ENCODE data around the gene CSTF1. TPM values are rescaled to one million over a fixed set of nuclear protein-coding genes. Genes with fewer than 3 reads are reported as not detected.

CSTF1 gene
- total RNA-seq, 1 donor from 2014 or later: 16.9 TPM

- peaks cover 33% of the 10 kb centered on the region for H3K36me3 ChIP-seq
- no peaks in the 10 kb centered on the region for H3K27me3 ChIP-seq (ENCODE audit: low read depth)
- no peak overlapping the region for H3K27ac ChIP-seq (replicated peaks)
- intact Hi-C loops (cut with micrococcal nuclease): no loop called here
- no peak for DNase-seq
- H3K4me1 ChIP-seq: peaks cover 5% of the 10 kb centered on the region
- H3K4me3 ChIP-seq: no peak overlapping the region
- TF ChIP-seq CTCF (IDR thresholded peaks at IDR 0.05; ENCODE audit: borderline replicate concordance): no peak
- H3K9me3 ChIP-seq (replicated peaks): no peaks in the 10 kb centered on the region
These were observed 20.5 kb upstream of the CSTF1 start for GRCh38 chr20:56371977-56372376.

- Histone ChIP-seq H3K4me1 (peaks cover 5% of the 10 kb centered on the region), H3K9me3 (replicated peaks) (no peaks in the 10 kb centered on the region), H3K36me3 (peaks cover 25% of the 10 kb centered on the region), H3K27ac (replicated peaks) (no peak overlapping the region), H3K27me3 (ENCODE audit: low read depth) (no peaks in the 10 kb centered on the region), H3K4me3 (no peak overlapping the region)
- DNase-seq: no peak
- intact Hi-C loops (cut with micrococcal nuclease): no loop called here
- TF ChIP-seq CTCF (IDR thresholded peaks at IDR 0.05; ENCODE audit: borderline replicate concordance): no peak
These were observed 19.6 kb upstream of the CSTF1 start for GRCh38 chr20:56372850-56373249.

- Histone ChIP-seq H3K4me3 (no peak overlapping the region), H3K9me3 (replicated peaks) (no peaks in the 10 kb centered on the region), H3K27me3 (ENCODE audit: low read depth) (no peaks in the 10 kb centered on the region), H3K36me3 (peaks cover 14% of the 10 kb centered on the region), H3K27ac (replicated peaks) (no peak overlapping the region), H3K4me1 (no peaks in the 10 kb centered on the region)
- intact Hi-C loops (cut with micrococcal nuclease): no loop called here
- no peak for DNase-seq
- TF ChIP-seq CTCF (IDR thresholded peaks at IDR 0.05; ENCODE audit: borderline replicate concordance): no peak
These were observed 18.5 kb upstream of the CSTF1 start for GRCh38 chr20:56373942-56374341.

- no peak overlapping the region for H3K4me3 ChIP-seq
- no peak for TF ChIP-seq CTCF (IDR thresholded peaks at IDR 0.05; ENCODE audit: borderline replicate concordance)
- H3K36me3 ChIP-seq: no peaks in the 10 kb centered on the region
- DNase-seq: no peak
- no peaks in the 10 kb centered on the region for H3K27me3 ChIP-seq (ENCODE audit: low read depth)
- peaks cover 5% of the 10 kb centered on the region for H3K4me1 ChIP-seq
- no peak overlapping the region for H3K27ac ChIP-seq (replicated peaks)
- H3K9me3 ChIP-seq (replicated peaks): no peaks in the 10 kb centered on the region
- intact Hi-C loops (cut with micrococcal nuclease): no loop called here
These were observed 16.1 kb upstream of the CSTF1 start for GRCh38 chr20:56376331-56376730.

- no peaks in the 10 kb centered on the region for H3K36me3 ChIP-seq
- H3K4me1 ChIP-seq: peaks cover 11% of the 10 kb centered on the region
- H3K4me3 ChIP-seq: no peak overlapping the region
- no peaks in the 10 kb centered on the region for H3K9me3 ChIP-seq (replicated peaks)
- DNase-seq: no peak
- H3K27me3 ChIP-seq (ENCODE audit: low read depth): no peaks in the 10 kb centered on the region
- TF ChIP-seq CTCF (IDR thresholded peaks at IDR 0.05; ENCODE audit: borderline replicate concordance): no peak
- intact Hi-C loops (cut with micrococcal nuclease): no loop called here
- H3K27ac ChIP-seq (replicated peaks): no peak overlapping the region
These were observed 14.1 kb upstream of the CSTF1 start for GRCh38 chr20:56378386-56378785.

GRCh38 chr20:56380375-56380774 is 12.1 kb upstream of the CSTF1 start:
- TF ChIP-seq CTCF (IDR thresholded peaks at IDR 0.05; ENCODE audit: borderline replicate concordance): no peak
- H3K36me3 ChIP-seq: no peaks in the 10 kb centered on the region

More at GRCh38 chr20:56380375-56380774, 12.1 kb upstream of the CSTF1 start:
- H3K9me3 ChIP-seq (replicated peaks): no peaks in the 10 kb centered on the region
- no peak for DNase-seq
- no peak overlapping the region for H3K4me3 ChIP-seq
- H3K27ac ChIP-seq (replicated peaks): no peak overlapping the region
- intact Hi-C loops (cut with micrococcal nuclease): no loop called here
- peaks cover 11% of the 10 kb centered on the region for H3K4me1 ChIP-seq
- no peaks in the 10 kb centered on the region for H3K27me3 ChIP-seq (ENCODE audit: low read depth)
